ENCODE measurements around the gene C16orf74.
A peak's percentile ranks its signal among the peaks of the same experiment; 100 is the strongest.

The C16orf74 gene

DNA sequence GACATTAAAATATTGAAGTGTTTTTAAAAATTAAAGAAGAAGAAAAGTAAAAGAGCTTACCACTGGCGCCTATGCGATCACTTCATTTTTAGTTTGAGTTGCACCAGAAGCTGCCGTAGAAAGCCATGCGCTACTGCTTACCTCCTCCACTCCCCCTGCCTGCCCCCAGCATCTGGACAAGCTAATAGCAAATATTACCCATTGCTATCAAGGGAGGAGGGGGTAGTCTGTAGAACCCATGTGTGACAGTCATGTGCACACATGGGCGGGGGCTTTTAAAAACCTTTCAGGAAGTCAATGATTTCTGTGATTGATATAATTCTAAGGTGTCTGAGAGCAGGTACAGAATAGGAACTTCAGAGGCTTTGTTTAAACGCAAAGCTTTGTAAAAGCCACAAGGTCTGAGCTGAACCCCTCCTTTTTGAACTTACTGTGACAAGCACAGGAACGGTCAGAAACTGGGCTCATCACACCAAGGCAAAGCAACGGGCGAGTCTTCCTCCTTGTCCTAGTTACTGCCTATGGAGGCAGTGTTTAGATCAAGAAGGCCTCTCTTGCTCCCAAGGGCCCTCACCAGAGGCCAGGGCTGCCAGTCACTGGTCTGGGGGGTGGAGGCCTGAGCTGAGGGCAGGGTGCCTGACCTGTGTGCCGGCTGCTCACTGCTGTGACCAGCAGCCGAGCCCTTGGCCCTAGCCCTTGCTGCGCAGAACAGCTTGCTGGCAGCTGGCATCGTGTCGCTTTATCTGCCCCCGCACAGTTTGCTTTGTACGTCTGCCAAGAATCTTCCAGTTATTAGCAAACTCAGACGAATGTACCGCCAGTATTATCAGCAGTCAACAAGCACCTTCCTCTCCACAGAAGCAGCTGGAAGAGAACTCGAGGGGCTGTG lies 77.1 kb downstream of the C16orf74 start:
- peak; percentile 31 for DNase-seq

DNA sequence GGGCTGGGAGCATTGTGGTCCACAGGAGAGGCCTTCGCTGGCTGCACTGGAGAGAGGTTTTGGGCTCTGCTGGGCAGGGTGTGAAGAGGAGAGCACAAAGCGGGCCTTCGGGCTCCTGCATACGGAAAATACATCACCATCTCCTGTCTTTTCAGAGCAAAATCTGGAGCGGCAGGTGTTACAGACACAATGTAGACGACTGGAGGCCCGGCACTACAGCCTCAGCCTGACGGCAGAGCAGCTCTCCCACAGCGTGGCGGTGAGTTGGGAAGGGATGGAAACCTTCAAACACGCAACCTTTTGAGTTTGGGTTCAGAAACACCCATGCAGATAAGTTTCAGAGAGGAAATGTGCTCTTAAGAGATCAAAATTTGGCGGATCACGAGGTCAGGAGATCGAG lies 80.1 kb downstream of the C16orf74 start:
- no peak for DNase-seq

DNA sequence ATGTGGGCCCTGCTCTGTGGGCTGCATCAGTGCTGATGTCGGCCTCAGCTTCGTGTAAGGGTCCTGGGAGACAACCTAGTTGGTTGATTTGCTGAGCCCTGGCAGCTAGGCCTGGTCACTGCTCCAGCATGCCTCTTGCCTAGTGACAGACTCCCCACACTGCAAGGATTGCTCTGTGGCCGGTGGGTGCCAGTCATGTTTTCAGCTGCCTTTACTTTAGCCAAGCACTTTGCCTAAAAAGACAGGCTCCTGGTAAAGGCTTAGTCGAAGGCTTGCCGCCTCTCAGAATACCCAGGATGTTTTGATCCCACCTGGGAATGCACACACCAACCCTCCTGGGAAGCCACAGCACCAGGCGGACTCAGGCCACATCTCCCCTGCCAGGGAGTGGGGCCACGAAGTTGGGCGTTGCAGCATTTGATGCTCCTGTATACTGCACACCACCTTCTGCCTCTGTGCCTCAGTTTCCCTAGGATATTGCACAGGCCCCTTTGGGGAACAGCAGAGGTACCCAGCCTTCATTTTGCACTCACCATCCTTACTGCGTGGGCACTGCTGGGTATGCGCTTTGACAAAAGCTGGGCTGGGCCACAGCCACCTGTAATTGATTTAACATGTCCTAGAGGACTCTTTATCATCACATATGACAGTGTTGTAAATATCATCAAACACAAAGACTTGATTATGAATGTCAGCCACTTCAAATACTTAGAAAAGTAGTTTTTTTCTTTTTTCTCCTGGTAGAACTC lies 82.0 kb downstream of the C16orf74 start:
- DNase-seq, result no peak

DNA sequence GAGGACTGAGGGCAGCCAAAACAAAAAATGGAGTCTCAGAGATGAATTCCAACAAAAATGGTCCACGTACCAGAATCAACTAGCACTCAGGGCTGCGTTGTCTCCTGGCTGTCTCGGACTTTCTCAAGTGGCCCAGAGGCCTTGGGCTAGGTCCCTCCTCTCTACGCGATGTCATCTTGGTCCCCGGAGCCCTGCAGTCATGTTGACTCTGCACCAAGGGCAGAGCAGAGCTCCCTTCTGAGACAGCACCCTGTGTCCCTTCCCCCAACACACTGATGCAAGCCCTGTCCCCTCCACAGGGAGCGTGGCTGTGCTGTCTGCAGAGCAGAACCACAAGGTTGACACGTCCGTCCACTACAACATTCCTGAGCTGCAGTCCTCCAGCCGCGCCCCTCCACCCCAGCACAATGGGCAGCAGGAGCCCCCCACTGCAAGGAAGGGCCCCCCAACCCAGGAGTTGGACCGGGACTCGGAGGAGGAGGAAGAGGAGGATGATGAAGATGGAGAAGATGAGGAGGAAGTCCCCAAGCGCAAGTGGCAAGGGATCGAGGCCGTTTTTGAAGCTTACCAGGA lies 83.0 kb downstream of the C16orf74 start:
- DNase-seq, result no peak

DNA sequence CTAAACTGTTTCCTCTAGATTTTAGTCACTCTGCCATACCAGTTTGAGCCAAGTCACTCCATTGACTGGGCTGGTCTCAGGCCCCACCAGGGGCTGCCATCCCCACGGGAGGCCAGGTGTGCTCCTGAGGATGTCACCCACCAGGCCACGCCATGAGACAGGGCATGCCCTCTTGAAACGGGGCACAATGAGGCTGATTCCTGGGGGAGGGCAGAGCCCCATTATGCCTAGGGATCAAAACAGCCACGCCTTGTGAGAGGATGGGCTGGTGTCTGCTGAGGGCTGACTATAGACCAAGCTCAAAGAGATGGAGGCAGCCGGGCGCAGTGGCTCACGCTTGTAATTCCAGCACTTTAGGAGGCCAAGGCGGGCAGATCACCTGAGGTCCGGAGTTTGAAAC lies 83.6 kb downstream of the C16orf74 start:
- DNase-seq, result no peak

DNA sequence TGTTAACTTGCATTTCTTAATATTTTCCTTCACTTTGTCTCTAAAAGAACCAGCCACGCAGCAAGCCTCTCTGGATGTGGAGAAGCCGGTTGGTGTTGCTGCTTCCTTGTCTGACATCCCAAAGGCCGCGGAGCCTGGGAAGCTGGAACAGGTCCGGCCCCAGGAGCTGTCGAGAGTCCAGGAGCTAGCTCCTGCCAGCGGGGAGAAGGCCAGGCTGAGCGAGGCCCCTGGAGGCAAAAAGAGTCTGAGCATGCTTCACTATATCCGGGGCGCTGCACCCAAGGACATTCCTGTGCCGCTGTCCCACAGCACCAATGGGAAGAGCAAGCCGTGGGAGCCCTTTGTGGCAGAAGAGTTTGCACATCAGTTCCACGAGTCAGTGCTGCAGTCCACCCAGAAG lies 85.0 kb downstream of the C16orf74 start:
- DNase-seq, result no peak

DNA sequence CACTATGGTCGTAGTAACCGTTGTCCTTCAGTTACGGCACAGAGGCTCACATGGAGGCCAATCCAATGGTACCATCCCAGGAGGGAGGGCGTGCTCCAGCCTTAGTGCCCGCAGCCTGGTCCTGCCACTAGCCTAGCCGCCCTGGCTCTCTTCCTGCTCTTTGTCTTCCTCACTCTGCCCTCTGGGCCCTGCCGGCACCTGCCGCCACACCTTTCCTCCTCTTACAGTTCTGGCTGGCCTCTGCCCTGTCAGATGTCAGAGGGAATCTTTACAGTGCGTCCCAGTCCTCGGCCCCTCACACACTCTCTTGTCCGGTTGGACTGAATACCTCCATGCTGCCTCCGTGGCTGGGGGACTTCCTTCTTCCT lies 85.5 kb downstream of the C16orf74 start:
- DNase-seq, result no peak

DNA sequence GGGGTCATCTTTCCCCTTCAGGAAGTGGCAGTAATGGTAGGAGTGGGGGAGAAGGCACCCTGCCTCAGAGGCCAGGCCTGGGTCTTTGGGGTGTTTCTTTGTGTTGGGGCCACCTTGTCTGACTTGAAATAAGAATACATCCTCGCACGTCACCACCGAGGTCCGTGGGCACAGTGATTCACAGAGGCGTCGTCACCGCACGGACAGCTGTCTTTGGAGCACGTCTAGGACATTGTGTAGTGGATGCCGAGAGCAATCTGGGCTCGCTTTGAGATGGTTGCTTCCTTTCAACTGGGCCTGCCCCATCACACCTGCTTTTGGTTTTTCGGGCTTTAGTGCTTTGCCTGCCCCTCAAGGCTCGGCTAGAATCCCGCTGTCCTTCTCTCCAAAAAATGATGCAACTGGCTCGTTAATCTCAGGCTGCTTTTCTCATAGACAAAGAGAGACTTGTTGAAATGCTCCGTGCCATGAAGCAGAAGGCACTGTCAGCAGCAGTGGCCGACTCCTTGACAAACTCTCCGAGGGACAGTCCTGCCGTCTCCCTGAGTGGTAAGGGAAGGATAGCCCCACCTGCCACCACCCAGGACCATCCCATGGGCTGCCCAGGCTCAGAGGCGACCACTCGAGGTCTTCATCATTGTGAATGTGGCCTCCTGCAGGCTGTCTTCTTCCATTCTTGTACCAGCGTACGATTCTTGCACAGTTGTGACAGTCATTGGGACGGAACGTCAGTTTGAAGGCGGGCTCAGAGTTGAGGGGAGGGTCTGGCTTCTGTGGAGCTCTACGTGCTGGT lies 86.1 kb downstream of the C16orf74 start:
- DNase-seq, result no peak

DNA sequence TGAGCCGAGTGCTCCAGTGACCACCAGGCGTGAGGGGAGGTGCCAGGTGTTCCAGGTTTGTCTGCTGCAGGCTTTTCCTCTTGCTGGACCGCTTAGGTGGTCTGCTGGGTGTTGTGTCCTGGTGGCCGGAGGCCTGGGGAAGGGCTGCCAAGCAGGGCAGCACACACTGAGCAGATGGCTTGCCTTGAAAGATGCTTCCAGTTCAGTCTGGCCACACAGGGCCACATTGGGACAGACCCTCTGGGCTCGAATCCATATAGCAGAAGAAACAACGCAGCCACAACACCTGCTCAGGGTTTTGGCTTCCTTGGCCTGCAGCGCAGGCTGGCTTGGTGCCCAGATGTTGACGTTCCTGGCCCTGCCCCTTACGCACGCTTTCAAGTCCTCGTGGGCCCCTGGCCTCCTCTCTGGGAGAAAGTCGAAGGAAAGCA lies 87.0 kb downstream of the C16orf74 start:
- no peak for DNase-seq

DNA sequence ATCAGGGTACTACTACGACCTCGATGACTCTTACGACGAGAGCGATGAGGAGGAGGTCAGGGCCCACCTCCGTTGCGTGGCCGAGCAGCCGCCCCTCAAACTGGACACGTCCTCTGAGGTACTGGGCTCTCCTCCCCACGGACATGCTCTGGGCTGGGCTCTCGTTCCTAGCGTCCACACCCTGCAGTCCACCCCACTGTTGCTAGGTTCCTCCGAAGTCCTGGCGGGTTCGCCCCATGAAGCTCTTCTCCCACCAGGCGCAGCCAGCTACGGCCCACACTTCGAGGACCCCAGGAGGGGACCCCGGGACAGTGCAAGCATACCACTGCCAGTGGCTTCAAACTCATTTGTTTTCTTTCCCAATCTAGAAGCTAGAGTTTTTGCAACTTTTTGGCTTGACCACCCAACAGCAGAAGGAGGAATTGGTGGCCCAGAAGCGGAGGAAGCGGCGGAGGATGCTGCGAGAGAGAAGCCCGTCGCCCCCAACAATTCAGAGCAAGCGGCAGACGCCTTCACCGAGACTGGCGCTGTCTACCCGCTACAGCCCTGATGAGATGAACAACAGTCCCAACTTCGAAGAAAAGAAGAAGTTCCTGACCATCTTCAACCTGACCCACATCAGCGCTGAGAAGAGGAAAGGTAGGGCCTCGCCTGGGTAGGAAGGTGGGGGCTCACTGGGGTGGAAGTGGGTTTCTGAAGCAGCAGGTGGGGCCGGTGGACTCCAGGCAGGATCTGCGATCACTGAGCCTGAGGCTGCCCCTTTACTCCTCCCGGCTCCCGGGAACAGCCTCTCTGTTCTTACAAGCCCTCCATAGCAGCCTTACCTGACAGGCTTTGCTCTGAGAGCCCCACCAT lies 87.7 kb downstream of the C16orf74 start:
- DNase-seq, result no peak

DNA sequence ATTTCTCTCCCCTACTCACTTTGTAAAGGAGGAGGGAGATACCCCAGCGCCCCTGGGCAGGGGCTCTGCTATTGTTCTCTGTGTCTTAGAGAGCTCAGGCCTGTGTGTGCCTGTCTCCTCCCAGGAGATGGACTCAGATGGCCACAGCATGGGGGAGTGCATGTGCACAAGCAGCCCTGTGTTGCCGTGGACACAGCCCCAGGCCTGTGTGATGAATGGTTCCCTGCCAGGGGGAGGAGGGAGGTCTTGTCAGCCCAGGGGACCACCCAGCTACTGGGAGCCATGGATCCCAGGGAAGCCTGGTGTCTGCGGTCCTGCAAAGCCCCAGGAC lies 88.4 kb downstream of the C16orf74 start:
- DNase-seq, result peak; percentile 40

DNA sequence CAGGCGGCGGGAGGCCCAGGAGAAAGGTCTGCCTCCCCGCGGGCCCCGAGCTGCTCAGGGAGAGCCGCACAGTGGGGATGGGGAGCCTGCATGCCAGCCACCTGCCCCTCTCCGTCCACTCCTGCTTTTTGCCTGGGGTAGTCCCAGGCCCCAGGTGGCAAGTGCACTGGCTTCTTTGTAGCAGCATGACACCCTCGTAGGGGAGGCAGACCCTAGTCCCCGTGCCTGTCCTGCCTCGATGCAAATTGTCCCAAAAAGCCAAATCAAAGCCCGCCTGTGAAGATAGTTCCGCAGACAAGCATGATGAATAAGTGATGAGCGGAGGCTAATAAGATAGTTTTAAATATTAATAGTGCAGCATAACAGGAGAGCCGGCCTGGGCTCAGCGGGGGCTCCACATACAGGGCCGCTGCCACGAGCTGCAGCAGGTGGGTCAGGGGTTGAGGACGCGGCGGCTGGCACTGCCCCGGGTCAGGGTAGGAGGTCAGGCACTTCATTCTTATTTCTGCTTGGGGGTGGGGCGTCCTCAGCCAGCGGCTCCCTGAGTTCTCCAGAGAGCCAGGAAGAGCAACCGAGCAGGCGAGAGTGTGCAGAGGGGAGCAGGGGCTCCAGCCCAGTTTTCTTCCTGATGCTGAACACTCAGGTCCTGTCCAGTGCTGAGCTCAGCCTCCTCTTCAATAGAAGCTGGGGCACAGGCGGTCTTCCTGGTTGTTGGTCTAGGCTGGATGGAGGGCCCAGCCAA lies 89.0 kb downstream of the C16orf74 start:
- DNase-seq, result no peak

DNA sequence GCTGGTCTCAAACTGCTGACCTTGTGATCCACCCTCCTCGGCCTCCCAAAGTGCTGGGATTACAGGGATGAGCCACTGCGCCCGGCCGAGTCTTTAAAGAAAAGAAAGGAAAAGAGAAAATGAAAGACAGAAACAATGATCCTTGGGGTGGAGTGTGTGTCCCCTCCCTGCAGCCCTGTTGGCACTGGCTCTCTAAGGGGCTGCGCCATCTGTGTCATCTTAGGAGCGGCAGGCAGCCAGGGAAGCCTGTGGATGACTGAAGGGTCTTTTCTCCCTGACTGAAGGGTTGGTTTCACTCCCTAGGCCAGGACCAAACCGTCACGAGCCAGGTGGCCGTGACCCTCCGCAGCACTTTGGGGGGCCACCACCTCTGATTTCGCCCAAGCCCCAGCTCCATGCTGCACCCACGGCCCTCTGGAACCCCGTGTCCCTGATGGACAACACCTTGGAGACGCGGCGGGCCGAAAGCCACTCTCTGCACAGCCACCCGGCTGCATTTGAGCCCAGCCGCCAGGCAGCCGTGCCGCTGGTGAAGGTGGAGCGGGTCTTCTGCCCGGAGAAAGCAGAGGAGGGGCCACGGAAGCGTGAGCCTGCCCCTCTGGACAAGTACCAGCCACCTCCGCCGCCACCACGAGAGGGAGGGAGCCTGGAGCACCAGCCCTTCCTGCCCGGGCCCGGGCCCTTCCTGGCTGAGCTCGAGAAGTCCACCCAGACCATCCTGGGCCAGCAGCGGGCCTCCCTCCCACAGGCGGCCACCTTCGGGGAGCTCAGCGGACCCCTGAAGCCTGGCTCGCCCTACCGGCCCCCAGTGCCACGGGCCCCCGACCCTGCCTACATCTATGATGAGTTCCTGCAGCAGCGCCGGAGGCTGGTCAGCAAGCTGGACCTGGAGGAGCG lies 89.8 kb downstream of the C16orf74 start:
- no peak for DNase-seq

DNA sequence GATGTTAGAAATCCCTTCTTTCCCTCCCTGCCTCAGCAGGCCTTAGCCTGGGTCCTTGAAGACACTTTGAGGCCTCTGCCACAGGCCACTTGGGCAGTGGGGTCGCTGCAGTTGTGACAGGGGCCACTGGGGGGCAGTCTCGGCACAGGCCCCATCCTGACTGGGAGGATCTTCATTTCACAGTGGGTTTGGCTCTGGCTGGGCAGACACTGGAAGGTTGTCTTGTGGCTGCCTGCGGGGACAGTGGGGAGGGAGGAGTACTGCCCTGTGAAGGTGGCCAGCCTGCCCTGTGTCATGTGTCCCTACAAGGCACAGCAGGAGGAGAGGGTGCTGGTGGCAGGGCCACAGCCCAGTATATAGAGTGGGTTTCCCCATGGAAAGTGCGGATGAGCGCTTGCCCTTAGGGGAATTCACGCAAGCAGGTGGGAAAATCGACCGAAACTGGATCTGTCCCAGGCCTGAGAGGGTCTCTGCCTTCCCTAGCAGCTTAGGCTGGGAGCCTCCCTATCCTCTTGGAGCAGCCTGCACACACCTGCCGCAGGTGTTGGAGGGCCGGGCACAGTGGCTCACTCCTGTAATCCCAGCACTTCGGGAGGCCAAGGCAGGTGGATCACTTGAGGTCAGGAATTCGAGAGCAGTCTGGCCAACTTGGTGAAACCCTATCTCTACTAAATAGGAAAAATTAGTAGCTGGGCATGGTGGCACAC lies 90.9 kb downstream of the C16orf74 start:
- DNase-seq, result peak; percentile 53

DNA sequence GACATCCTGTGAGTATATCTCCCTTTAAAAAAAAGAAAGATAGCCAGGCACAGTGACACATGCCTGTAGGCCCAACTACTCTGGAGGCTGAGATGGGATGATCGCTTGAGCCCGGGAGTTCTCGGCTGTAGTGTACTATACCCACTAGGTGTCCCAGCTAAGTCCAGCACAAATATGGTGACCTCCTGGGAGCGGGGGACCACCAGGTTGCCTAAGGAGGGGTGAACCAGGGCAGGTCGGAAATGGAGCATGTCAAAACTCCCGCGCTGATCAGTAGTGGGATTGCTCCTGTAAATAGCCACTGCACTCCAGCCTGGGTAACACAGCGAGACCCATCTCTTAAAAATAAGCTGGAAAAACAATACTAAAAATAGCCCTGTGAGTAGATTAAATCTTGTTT lies 91.6 kb downstream of the C16orf74 start:
- DNase-seq, result no peak

DNA sequence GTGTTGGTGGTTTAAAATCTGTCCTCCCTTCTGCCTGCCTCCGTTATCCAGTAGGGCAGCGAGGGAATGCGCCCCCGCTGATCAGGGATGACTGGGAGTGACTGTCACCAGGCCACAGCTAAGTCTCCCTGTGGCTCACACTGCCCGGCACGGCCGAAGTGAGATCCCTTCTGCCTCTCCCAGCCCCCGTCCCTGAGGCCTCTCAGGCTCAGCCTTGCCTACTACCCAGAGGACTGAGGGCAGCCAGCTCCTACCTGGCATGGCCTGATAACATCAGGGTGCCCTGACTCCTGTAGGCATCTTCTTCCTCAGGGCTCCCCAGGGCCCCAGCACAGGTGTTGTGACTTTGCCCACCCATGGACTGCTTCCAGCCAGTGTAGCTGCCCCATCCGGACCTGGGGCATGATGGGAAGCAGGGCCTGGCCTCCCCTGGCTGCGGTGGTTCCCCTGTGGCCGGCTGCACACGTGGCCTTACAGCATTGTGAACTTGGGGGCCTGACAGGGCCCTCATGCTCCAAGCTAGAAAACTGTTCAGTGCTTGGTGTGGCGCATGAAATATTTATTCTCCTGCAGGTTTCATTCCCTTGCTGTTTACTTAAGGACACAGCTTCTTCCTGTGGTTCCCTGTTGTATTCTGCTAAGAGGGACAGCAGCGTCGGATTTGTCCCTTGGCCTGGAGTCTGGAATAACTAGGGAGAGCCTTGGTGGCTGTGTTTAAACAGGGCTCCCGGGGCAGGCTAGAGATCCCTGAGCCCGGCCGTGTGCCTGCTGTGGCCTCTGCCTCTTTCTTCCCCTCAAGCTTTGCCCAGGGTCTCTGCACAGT lies 92.2 kb downstream of the C16orf74 start:
- DNase-seq, result no peak

DNA sequence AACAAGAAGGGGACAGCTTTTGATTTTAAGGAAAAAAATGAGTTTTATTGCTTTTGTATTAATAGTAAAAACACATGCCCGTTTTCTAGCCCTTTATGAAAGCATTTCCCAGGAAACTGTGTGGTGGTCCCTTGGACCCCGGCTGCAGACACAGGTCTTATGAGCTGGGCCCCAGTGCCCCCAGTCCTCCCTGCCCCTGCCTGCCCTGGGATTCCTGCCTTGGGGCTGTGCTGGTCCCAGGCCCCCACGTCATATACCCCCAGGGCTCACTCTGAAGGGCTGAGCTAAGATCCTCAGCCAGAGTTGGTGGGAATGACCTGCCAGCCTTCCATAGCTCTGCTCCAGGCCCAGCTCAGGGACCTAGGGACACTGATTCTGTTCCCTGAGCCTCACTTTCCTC lies 92.9 kb downstream of the C16orf74 start:
- no peak for DNase-seq
